DOHH2 (cell line): ENCODE measurements around the gene ATP8A2.

Experiments used
- H3F3A ChIP-seq: fragments of 200-600 bp; sonication (generic), shearing (Covaris generic); 2 replicates; pipeline ENCODE4 v1.6.0; 2016; ENCODE audit warnings: antibody characterized with exemption, mild to moderate bottlenecking; ENCODE audit not compliant: control insufficient read depth, insufficient read depth
- H3K27ac ChIP-seq: fragments of 200-600 bp; sonication (generic); 2 replicates; pipeline ENCODE4 v1.5.1; 2014; ENCODE audit warnings: low read depth, mild to moderate bottlenecking, low read length, moderate library complexity
- H3K27me3 ChIP-seq: fragments of 200-600 bp; sonication (generic); 2 replicates; pipeline ENCODE4 v1.6.1; 2014; ENCODE audit warnings: mild to moderate bottlenecking, low read length, mixed read lengths; ENCODE audit not compliant: control insufficient read depth
- H3K36me3 ChIP-seq: fragments of 200-600 bp; sonication (generic); 2 replicates; pipeline ENCODE4 v1.6.1; 2014; ENCODE audit warnings: mild to moderate bottlenecking, low read length, moderate library complexity, mixed read lengths; ENCODE audit not compliant: control insufficient read depth
- H3K4me1 ChIP-seq: fragments of 200-600 bp; sonication (generic); 2 replicates; pipeline ENCODE4 v1.6.1; 2014; ENCODE audit warnings: mild to moderate bottlenecking, low read length, mixed read lengths; ENCODE audit not compliant: control insufficient read depth
- H3K4me2 ChIP-seq: fragments of 200-600 bp; sonication (generic); 2 replicates; pipeline ENCODE4 v1.6.0; 2014; ENCODE audit warnings: mild to moderate bottlenecking, low read length, moderate library complexity
- H3K4me3 ChIP-seq: fragments of 200-600 bp; sonication (generic); 2 replicates; pipeline ENCODE4 v1.5.1; 2014; ENCODE audit warnings: mild to moderate bottlenecking, low read length, mixed read lengths
- H3K79me2 ChIP-seq: fragments of 200-600 bp; sonication (generic); 2 replicates; pipeline ENCODE4 v1.6.1; 2014; ENCODE audit warnings: mild to moderate bottlenecking, low read length, mixed read lengths; ENCODE audit not compliant: control insufficient read depth
- H3K9me2 ChIP-seq: fragments of 200-600 bp; sonication (generic); replicated peaks from 2 replicates; pipeline ENCODE4 v1.6.1; 2014; ENCODE audit warnings: mild to moderate bottlenecking, low read length, mixed read lengths; ENCODE audit not compliant: control insufficient read depth
- H3K9me3 ChIP-seq: fragments of 200-600 bp; sonication (generic); 2 replicates; pipeline ENCODE4 v1.6.1; 2014; ENCODE audit warnings: antibody characterized with exemption, low read length, mixed read lengths; ENCODE audit not compliant: control insufficient read depth, insufficient read depth
- H4K20me1 ChIP-seq: fragments of 200-600 bp; sonication (generic); 2 replicates; pipeline ENCODE4 v1.6.0; 2014; ENCODE audit warnings: low read depth, mild to moderate bottlenecking, antibody characterized with exemption, low read length, moderate library complexity; ENCODE audit not compliant: control insufficient read depth, insufficient read depth
- CTCF ChIP-seq: fragments of 200-600 bp; sonication (generic); IDR thresholded peaks from one replicate; pipeline ENCODE4 v1.5.1; 2014; ENCODE audit warnings: antibody characterized with exemption, mild to moderate bottlenecking, low read depth, low read length; ENCODE audit not compliant: poor library complexity, severe bottlenecking
- EZH2phosphoT487 ChIP-seq: fragments of 200-600 bp; sonication (generic); IDR thresholded peaks from 2 replicates; pipeline ENCODE4 v1.6.1; 2017; ENCODE audit warnings: borderline replicate concordance, mild to moderate bottlenecking, antibody characterized with exemption, low read length, moderate library complexity, mixed read lengths

The ATP8A2 gene

GRCh38 chr13:25478186-25478585 is 106.4 kb downstream of the ATP8A2 start:
- no peaks in the 10 kb centered on the region for H3F3A ChIP-seq
- H3K36me3 ChIP-seq = no peaks in the 10 kb centered on the region
- H3K4me1 ChIP-seq = no peaks in the 10 kb centered on the region
- H3K9me2 ChIP-seq = no peaks in the 10 kb centered on the region
- H4K20me1 ChIP-seq = no peaks in the 10 kb centered on the region
- no peaks in the 10 kb centered on the region for H3K27me3 ChIP-seq
- H3K79me2 ChIP-seq = no peaks in the 10 kb centered on the region
- no peaks in the 10 kb centered on the region for H3K9me3 ChIP-seq
- H3K4me2 ChIP-seq = no peak overlapping the region
- TF ChIP-seq CTCF (no peak), EZH2phosphoT487 (no peak)
- H3K4me3 ChIP-seq = no peak overlapping the region
- H3K27ac ChIP-seq = no peak overlapping the region

- TF ChIP-seq EZH2phosphoT487 = no peak
- no peak for TF ChIP-seq CTCF
Measured at GRCh38 chr13:25489238-25489637, 117.5 kb downstream of the ATP8A2 start.

GRCh38 chr13:25490236-25490635 is 118.5 kb downstream of the ATP8A2 start:
- Histone ChIP-seq H4K20me1 (no peaks in the 10 kb centered on the region), H3K36me3 (no peaks in the 10 kb centered on the region), H3F3A (no peaks in the 10 kb centered on the region), H3K4me2 (no peak overlapping the region), H3K27ac (no peak overlapping the region), H3K27me3 (no peaks in the 10 kb centered on the region), H3K4me1 (no peaks in the 10 kb centered on the region), H3K9me3 (no peaks in the 10 kb centered on the region), H3K4me3 (no peak overlapping the region), H3K79me2 (no peaks in the 10 kb centered on the region), H3K9me2 (no peaks in the 10 kb centered on the region)
- TF ChIP-seq CTCF (no peak), EZH2phosphoT487 (no peak)

More at GRCh38 chr13:25489238-25489637, 117.5 kb downstream of the ATP8A2 start:
- H3F3A ChIP-seq = no peaks in the 10 kb centered on the region
- no peak overlapping the region for H3K4me2 ChIP-seq
- H3K9me3 ChIP-seq = no peaks in the 10 kb centered on the region
- no peaks in the 10 kb centered on the region for H4K20me1 ChIP-seq
- no peaks in the 10 kb centered on the region for H3K4me1 ChIP-seq
- no peak overlapping the region for H3K4me3 ChIP-seq
- no peaks in the 10 kb centered on the region for H3K9me2 ChIP-seq
- no peaks in the 10 kb centered on the region for H3K79me2 ChIP-seq
- H3K27me3 ChIP-seq = no peaks in the 10 kb centered on the region
- no peaks in the 10 kb centered on the region for H3K36me3 ChIP-seq
- no peak overlapping the region for H3K27ac ChIP-seq
